ENCODE results near the gene MMD2. TPM values are rescaled to one million over a fixed set of nuclear protein-coding genes. Genes with fewer than 3 reads are reported as not detected.

MMD2 gene
- total RNA-seq, 1 donor from 2014 or later, result not detected

GRCh38 chr7:4951304-4951703 lies 7.7 kb downstream of the MMD2 start:
- no peaks in the 10 kb centered on the region for H3K4me1 Mint-ChIP-seq (ENCODE audit: low read depth)
- H3K27me3 Mint-ChIP-seq, result peaks cover 49% of the 10 kb centered on the region
- DNase-seq (ENCODE audit: low spot score, unreplicated experiment), result no peak
- peaks cover 3% of the 10 kb centered on the region for H3K9me3 Mint-ChIP-seq (ENCODE audit: low read depth)
- no peak overlapping the region for H3K27ac Mint-ChIP-seq
- TF ChIP-seq, protein P1, sequence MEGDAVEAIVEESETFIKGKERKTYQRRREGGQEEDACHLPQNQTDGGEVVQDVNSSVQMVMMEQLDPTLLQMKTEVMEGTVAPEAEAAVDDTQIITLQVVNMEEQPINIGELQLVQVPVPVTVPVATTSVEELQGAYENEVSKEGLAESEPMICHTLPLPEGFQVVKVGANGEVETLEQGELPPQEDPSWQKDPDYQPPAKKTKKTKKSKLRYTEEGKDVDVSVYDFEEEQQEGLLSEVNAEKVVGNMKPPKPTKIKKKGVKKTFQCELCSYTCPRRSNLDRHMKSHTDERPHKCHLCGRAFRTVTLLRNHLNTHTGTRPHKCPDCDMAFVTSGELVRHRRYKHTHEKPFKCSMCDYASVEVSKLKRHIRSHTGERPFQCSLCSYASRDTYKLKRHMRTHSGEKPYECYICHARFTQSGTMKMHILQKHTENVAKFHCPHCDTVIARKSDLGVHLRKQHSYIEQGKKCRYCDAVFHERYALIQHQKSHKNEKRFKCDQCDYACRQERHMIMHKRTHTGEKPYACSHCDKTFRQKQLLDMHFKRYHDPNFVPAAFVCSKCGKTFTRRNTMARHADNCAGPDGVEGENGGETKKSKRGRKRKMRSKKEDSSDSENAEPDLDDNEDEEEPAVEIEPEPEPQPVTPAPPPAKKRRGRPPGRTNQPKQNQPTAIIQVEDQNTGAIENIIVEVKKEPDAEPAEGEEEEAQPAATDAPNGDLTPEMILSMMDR (IDR thresholded peaks at IDR 0.05; ENCODE audit: unreplicated experiment), result no peak
- H3K36me3 Mint-ChIP-seq (ENCODE audit: insufficient read depth), result no peaks in the 10 kb centered on the region
- H3K4me3 Mint-ChIP-seq (ENCODE audit: low read depth), result no peak overlapping the region

DNA sequence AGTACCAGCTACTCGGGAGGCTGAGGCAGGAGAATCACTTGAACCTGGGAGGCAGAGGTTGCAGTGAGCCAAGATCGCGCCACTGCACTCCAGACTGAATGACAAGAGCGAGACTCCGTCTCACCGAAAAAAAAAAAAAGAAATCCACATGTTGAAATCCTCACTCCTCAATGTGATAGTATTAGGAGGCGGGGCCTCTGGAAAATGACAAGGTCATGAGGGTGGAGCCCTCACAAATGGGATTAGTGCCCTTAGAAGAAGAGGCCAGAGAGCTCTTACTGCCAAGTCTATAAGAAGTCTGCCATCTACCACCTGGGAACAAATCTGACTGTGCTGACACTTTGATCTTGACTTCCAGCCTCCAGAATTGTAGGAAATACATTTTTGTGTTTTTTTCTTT lies 10.6 kb downstream of the MMD2 start:
- H3K27me3 Mint-ChIP-seq, result peaks cover 49% of the 10 kb centered on the region
- no peaks in the 10 kb centered on the region for H3K36me3 Mint-ChIP-seq (ENCODE audit: insufficient read depth)
- no peak overlapping the region for H3K4me3 Mint-ChIP-seq (ENCODE audit: low read depth)
- TF ChIP-seq, protein P1 (IDR thresholded peaks at IDR 0.05; ENCODE audit: unreplicated experiment), result no peak
- no peaks in the 10 kb centered on the region for H3K4me1 Mint-ChIP-seq (ENCODE audit: low read depth)
- no peak overlapping the region for H3K27ac Mint-ChIP-seq
- DNase-seq (ENCODE audit: low spot score, unreplicated experiment), result no peak
- H3K9me3 Mint-ChIP-seq (ENCODE audit: low read depth), result no peaks in the 10 kb centered on the region

- peak overlapping the region; percentile 33 for H3K27ac Mint-ChIP-seq
- DNase-seq (ENCODE audit: low spot score, unreplicated experiment), result no peak
- H3K36me3 Mint-ChIP-seq (ENCODE audit: insufficient read depth), result no peaks in the 10 kb centered on the region
- H3K9me3 Mint-ChIP-seq (ENCODE audit: low read depth), result no peaks in the 10 kb centered on the region
- no peaks in the 10 kb centered on the region for H3K4me1 Mint-ChIP-seq (ENCODE audit: low read depth)
- peaks cover 34% of the 10 kb centered on the region for H3K27me3 Mint-ChIP-seq
- TF ChIP-seq, protein P1 (IDR thresholded peaks at IDR 0.05; ENCODE audit: unreplicated experiment), result no peak
- H3K4me3 Mint-ChIP-seq (ENCODE audit: low read depth), result no peak overlapping the region
Observed at GRCh38 chr7:4945949-4946348, 13.0 kb downstream of the MMD2 start.

DNA sequence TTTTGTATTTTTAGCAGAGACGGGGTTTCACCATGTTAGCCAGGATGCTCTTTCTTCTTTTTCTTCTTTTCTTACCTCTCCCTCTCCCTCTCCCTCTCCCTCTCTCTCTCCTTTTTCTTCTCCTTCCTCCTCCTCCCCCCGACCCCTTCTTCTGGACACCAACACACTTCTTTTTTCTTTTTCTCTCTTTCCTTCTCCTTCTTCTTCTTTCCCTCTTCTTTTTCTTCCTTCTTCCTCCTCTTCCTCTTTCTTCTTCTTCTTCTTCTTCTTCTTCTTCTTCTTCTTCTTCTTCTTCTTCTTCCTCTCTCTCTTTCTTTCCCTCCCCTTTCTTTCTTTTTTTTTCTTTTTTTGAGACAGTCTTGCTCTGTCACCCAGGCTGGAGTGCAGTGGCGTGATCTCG lies 14.0 kb downstream of the MMD2 start:
- Mint-ChIP-seq H3K27me3 (peaks cover 30% of the 10 kb centered on the region), H3K4me3 (ENCODE audit: low read depth) (no peak overlapping the region), H3K36me3 (ENCODE audit: insufficient read depth) (no peaks in the 10 kb centered on the region), H3K4me1 (ENCODE audit: low read depth) (no peaks in the 10 kb centered on the region), H3K27ac (no peak overlapping the region), H3K9me3 (ENCODE audit: low read depth) (no peaks in the 10 kb centered on the region)
- TF ChIP-seq, protein P1 (IDR thresholded peaks at IDR 0.05; ENCODE audit: unreplicated experiment), result no peak
- DNase-seq (ENCODE audit: low spot score, unreplicated experiment), result no peak

- Mint-ChIP-seq H3K27ac (no peak overlapping the region), H3K4me3 (ENCODE audit: low read depth) (no peak overlapping the region), H3K27me3 (peaks cover 30% of the 10 kb centered on the region), H3K9me3 (ENCODE audit: low read depth) (no peaks in the 10 kb centered on the region), H3K36me3 (ENCODE audit: insufficient read depth) (no peaks in the 10 kb centered on the region), H3K4me1 (ENCODE audit: low read depth) (no peaks in the 10 kb centered on the region)
- no peak for DNase-seq (ENCODE audit: low spot score, unreplicated experiment)
- TF ChIP-seq, protein P1 (IDR thresholded peaks at IDR 0.05; ENCODE audit: unreplicated experiment), result no peak
Observed at GRCh38 chr7:4943297-4943696, 15.7 kb downstream of the MMD2 start.
